GM19324 (cell line): ENCODE measurements around the gene DESI2.
A peak's percentile ranks its signal among the peaks of the same experiment; 100 is the strongest.

Source experiments
- ATAC-seq: cut with Tn5 transposase; IDR thresholded peaks from one replicate; pipeline ENCODE4 v1.9.1; 2021; ENCODE audit warnings: mild to moderate bottlenecking, moderate library complexity; ENCODE audit not compliant: unreplicated experiment, low FRiP score

DESI2 gene

GRCh38 chr1:244652623-244653438 lies at the start of gene DESI2:
TSS of gene DESI2 (plus strand) at chr1:244653126. CDS start at chr1:244653314, 188 bp downstream.
- ATAC-seq, result peak; percentile 98

DNA sequence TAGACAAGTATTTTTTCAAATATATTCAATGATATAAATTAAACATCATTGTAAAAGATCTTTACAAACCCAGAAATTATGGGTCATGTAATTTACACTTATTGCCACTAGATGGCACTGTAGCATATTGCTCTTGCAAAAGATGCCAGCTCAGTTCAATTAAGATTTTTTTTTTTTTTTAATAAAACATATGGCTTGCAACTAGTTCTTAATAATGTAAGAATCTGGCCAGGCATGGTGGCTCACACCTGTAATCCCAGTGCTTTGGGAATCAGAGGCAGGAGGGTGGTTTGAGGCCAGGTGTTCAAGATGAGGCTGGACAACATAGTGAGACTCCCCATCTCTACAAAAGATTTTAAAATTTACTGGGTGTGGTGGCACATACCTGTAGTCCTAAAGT lies 49.4 kb upstream of the DESI2 start:
- no peak for ATAC-seq

- ATAC-seq, result no peak
These were observed 47.0 kb upstream of the DESI2 start for GRCh38 chr1:244605835-244606370.

GRCh38 chr1:244614113-244614836 lies 38.7 kb upstream of the DESI2 start:
- no peak for ATAC-seq

- ATAC-seq, result no peak
These were observed 38.0 kb upstream of the DESI2 start for GRCh38 chr1:244614879-244615278.

DNA sequence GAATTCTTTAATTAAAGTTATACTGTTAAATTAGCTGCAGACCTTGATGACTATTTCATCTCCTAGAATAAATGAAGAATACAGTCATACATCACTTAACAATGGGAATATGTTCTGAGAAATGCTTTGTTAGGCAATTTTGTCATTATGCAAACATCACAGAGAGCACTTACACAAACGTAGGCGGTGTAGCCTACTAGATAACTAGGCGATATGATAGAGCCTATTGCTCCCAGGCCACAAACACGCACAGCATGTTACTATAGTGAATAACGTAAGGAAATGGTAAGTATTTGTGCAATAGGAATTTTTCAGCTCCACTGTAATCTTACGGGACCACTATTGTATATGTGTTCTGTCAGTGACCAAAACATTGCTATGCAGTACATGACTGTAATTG lies 37.6 kb upstream of the DESI2 start:
- ATAC-seq, result no peak

- ATAC-seq, result no peak
These were observed 26.2 kb upstream of the DESI2 start for GRCh38 chr1:244626709-244627108.

GRCh38 chr1:244628789-244629188 lies 24.1 kb upstream of the DESI2 start:
- ATAC-seq, result no peak

- ATAC-seq, result no peak
These were observed 19.8 kb upstream of the DESI2 start for GRCh38 chr1:244633140-244633539.

- ATAC-seq, result no peak
These were observed 18.4 kb upstream of the DESI2 start for GRCh38 chr1:244634546-244634945.

- ATAC-seq, result no peak
These were observed 16.3 kb upstream of the DESI2 start for GRCh38 chr1:244636488-244637259.

- no peak for ATAC-seq
These were observed 13.4 kb upstream of the DESI2 start for GRCh38 chr1:244639561-244639960.

DNA sequence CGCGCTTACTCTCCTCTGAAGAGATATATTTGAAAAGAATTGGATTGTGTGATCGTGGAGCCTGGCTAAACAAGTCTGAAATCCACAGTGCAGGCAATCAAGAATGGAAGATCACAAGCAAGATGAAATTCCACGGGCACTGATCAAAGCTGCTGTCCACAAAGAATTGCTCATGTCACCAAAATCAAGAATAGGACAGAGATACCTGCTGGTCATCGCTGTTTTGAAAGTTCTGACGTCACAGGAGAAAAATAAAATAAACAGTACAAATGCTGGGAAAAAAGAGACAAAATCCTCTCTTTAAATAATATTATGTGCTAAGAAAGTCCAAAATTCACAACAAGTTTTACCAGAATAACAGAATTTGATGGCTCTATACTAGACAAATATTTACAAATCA lies 12.0 kb upstream of the DESI2 start:
- ATAC-seq, result no peak

DNA sequence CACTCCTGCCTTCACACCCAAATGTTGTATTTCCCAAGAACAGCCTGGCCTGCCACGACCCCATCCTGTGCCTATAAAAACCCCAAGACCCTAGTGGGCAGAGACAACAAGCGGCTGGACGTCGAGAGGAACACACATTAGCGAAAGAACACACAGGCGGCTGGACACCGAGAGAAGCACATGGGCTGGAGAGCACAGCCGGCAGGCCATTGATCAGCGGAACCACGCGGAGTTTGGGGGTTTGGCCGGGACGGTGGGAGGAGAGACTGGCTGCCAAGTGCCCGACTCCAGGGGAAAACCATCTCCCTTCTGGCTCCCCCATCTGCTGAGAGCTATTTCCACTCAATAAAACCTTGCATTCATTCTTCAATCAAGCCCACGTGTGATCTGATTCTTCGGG lies 10.4 kb upstream of the DESI2 start:
- ATAC-seq, result no peak

DNA sequence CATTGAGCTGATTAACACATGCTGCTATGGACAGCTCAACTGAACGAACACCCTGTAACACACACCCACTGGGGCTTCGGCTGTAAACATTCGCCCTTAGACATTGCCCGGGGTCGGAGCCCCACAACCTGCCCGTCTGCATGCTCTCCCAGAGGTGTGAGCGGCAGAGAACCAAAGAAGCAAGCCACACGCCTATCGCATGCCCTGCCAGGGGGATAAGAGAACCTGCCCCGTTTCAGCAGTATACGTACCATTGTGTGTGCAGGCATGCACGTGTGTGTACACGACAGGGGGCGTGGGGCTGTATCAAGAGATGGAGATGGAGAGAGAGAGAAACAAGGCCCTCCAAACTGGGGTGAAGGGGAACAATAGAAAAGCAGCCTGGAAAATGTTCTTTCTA lies 9.9 kb upstream of the DESI2 start:
- no peak for ATAC-seq

DNA sequence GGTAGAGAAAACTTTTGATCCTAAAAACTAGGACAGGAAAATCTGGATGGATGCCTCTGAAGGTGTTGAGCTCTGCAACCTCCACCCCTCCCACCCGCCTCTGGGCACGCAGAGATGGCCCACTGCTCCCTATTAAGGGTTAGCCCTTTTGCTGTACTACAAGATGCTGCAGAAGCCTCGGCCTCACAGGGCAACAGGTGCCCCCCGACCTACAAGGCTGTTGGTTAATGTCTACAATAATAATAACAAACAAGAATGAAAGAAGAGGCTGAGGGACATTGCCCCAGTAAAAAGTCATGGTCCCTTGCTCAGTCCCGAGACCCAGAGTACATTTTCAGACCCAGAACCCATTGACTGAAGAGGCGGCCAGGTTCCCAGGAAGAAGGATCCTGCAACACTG lies 7.5 kb upstream of the DESI2 start:
- ATAC-seq, result no peak

DNA sequence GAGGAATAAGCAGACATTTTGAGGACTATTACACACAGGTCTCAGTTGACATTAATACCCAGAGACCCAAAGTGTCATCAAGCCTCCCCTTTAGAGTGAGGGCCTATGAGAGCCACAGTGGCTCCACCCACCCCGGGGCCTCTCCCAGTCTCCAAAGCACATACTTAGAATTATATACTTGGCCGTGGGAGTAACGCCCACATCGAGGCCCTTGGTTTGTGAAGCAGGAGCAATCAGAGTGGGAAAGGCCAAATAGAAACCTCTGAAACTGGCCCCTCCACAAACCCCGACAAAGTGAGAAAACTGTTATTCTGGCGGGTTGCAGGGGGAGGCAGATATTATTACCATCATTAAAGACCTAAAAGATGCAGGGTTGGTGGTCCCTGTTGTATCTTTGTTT lies 7.0 kb upstream of the DESI2 start:
- no peak for ATAC-seq

GRCh38 chr1:244647819-244648218 lies 5.1 kb upstream of the DESI2 start:
- ATAC-seq, result no peak

GRCh38 chr1:244651956-244652622 lies 837 bp upstream of the DESI2 start:
- ATAC-seq, result no peak

GRCh38 chr1:244653439-244654107 lies 647 bp downstream of the DESI2 start:
- ATAC-seq, result no peak
